Stimulated activated naive B cell treated with anti-CD40 and anti-IgM and Interleukin-4, amounts not matched to agents 10 μg/mL and 1 μg/mL and 100 μg/mL, for 72 hours (primary cell): ENCODE data around the gene RAB6A.
"Not testable (repeated sequence)": the region's sequence is repeated elsewhere in the genome, so short reads cannot be mapped to it uniquely, and the experiment has no call there.

Experiments
- ATAC-seq, 2 donors: fragments of 150-1000 bp; cut with Tn5 transposase; replicated peaks; 2 replicates each; pipeline ENCODE4 v1.10.0; 2021; ENCODE audit warnings: moderate library complexity in 1 of 2
- DNase-seq: peaks from one replicate; pipeline ENCODE4 v3.0.0; 2021
- H3K27ac Mint-ChIP-seq: one replicate; pipeline ENCODE4 v1.8.0; 2022; ENCODE audit warnings: mild to moderate bottlenecking, mixed read lengths
- H3K27me3 Mint-ChIP-seq, 2 donors: one replicate each; pipeline ENCODE4 v1.8.0; 2022; ENCODE audit warnings: mixed read lengths in 2 of 2
- H3K36me3 Mint-ChIP-seq, 2 donors: one replicate each; pipeline ENCODE4 v1.8.0; 2022; ENCODE audit warnings: mixed read lengths in 2 of 2, mild to moderate bottlenecking in 1 of 2
- H3K4me1 Mint-ChIP-seq, 2 donors: one replicate each; pipeline ENCODE4 v1.8.0; 2022; ENCODE audit warnings: mixed read lengths in 2 of 2, mild to moderate bottlenecking in 1 of 2
- H3K4me3 Mint-ChIP-seq, 2 donors: one replicate each; pipeline ENCODE4 v1.8.0; 2022; ENCODE audit warnings: mild to moderate bottlenecking in 2 of 2, mixed read lengths in 2 of 2, moderate library complexity in 1 of 2
- H3K9me3 Mint-ChIP-seq, 2 donors: one replicate each; pipeline ENCODE4 v1.8.0; 2022; ENCODE audit warnings: mixed read lengths in 2 of 2, mild to moderate bottlenecking in 1 of 2

RAB6A gene

DNA sequence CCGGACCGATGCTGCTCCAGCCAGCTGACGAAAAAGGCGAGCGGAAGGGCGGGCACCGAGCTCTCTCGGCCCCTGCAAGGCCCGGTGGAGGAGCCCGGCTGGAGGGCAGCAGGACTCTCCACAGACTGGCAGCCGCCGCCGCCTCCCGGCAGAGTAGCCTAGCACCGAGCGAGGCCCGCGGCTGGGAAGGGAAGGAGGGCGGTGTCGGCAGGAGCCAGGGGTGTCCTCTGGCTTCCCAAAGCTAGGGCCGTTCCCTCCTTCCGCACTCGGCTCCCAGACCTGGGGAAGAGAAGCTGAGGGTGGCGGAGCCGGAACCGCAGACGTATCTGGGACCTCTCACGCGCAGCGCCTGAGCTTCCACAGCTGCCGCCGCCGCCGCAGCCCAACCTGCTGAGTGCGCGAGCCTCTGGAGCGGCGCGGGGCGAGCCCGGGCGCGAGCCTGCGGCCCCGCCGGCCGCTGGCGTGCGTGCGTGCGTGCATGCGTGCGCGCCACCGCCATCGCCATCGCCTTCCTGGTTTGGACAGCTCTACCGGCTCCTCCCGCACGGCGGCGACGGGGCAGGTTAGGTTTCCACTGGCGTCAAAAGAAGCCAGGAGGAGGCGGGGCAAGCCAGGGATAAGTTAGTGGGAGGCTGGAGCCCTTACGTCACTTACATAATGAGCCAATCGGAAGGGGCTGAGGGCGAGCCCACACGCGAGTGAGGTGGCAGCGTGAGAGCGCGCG lies at the start of gene RAB6A:
Gene RAB6A (minus strand): TSS at position 396 of the 724 bp plus-strand sequence. CDS start 439 bp downstream, outside the sequence.
- peak; percentile 99 for DNase-seq
- Mint-ChIP-seq H3K27ac (peak within 1 kb of the TSS; percentile 95), H3K27me3 (no peaks in the 10 kb centered on the region), H3K36me3 (peaks cover 0 to 4% of the 10 kb centered on the region in 2 donors), H3K4me3 (peak within 1 kb of the TSS; percentile 92 to 97), H3K4me1 (peaks cover 10 to 37% of the 10 kb centered on the region in 2 donors), H3K9me3 (no peaks in the 10 kb centered on the region)
- peak; percentile 92 to 93 for ATAC-seq

- Mint-ChIP-seq H3K27me3 (no peaks in the 10 kb centered on the region), H3K4me3 (no peak overlapping the region), H3K4me1 (peaks cover 0 to 8% of the 10 kb centered on the region in 2 donors), H3K9me3 (no peaks in the 10 kb centered on the region), H3K36me3 (peaks cover 32 to 36% of the 10 kb centered on the region in 2 donors), H3K27ac (no peak overlapping the region)
- no peak for DNase-seq
- ATAC-seq, result no peak
Observed at GRCh38 chr11:73810637-73811036, 49.8 kb upstream of the RAB6A start.

DNA sequence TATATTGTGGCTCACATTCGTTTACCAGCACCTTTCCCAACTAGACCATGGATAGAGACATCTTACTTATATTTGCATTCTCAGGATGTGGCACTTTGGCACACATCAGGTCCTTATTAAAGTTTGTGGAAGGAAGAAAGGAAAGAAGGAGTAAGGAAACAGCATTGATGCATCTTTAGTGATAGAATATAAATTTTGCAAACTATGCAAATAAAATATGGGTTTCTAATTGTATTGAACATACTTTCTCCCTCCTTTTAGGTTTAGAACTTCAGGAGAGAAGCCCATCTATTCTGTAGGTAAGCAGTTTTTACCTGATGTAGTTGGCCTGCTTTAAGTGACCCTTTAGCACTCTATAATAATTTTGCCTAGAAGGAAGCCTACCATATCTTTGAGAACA lies 47.2 kb upstream of the RAB6A start:
- no peak overlapping the region for H3K4me3 Mint-ChIP-seq
- H3K27ac Mint-ChIP-seq, result no peak overlapping the region
- ATAC-seq (no peak), DNase-seq (no peak)
- H3K4me1 Mint-ChIP-seq, result peaks cover 3 to 15% of the 10 kb centered on the region in 2 donors
- H3K36me3 Mint-ChIP-seq, result peaks cover 32 to 40% of the 10 kb centered on the region in 2 donors
- H3K27me3 Mint-ChIP-seq, result no peaks in the 10 kb centered on the region
- no peaks in the 10 kb centered on the region for H3K9me3 Mint-ChIP-seq

DNA sequence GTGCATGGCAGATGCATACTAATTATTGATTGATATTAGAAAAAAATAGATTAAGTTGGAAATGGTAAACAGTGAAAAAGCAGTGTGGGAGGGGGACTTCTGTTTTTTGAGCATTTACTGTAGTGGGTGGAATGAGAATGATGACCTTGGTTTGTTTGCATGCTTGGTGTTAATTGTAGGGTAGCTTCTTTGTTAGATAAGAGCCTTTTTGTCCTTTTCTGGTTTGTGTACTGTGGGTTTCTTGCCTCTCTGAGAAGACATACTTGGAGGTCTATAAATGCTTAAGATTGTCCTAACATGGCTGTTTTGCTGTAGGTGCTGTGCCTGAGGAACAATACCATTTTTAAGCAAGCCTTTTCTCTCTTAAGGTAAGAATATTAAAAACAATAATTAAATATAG lies 43.8 kb upstream of the RAB6A start:
- DNase-seq (no peak), ATAC-seq (no peak)
- Mint-ChIP-seq H3K27me3 (no peaks in the 10 kb centered on the region), H3K9me3 (no peaks in the 10 kb centered on the region), H3K4me1 (peaks cover 5 to 7% of the 10 kb centered on the region in 2 donors), H3K4me3 (no peak overlapping the region), H3K36me3 (peaks cover 22 to 37% of the 10 kb centered on the region in 2 donors), H3K27ac (no peak overlapping the region)

DNA sequence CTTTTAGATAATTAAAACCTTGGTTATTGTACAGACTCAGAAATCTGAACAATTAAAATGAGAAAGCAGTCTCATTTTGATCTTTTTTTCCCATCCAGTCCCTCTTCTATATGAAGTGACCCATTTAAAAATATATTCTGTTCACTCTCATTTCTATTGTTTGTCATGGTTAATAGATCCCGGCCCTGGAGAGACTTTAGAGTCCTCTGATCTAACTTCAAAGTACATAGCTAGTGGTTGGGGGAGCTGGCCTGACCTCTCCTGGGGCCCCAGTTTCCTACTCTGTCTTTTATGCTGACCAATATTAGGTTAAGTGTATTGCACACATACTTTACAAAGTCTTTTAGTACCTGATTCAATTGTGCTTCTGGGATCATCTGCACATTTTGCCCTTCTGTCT lies 40.3 kb upstream of the RAB6A start:
- no peak overlapping the region for H3K27ac Mint-ChIP-seq
- H3K9me3 Mint-ChIP-seq, result no peaks in the 10 kb centered on the region
- no peak overlapping the region for H3K4me3 Mint-ChIP-seq
- H3K27me3 Mint-ChIP-seq, result no peaks in the 10 kb centered on the region
- peaks cover 6 to 7% of the 10 kb centered on the region in 2 donors for H3K4me1 Mint-ChIP-seq
- ATAC-seq (no peak), DNase-seq (no peak)
- peaks cover 11 to 26% of the 10 kb centered on the region in 2 donors for H3K36me3 Mint-ChIP-seq

GRCh38 chr11:73800276-73800806 lies 39.5 kb upstream of the RAB6A start:
- Mint-ChIP-seq H3K27me3 (no peaks in the 10 kb centered on the region), H3K4me1 (peaks cover 6 to 7% of the 10 kb centered on the region in 2 donors), H3K36me3 (peaks cover 10 to 23% of the 10 kb centered on the region in 2 donors), H3K27ac (no peak overlapping the region), H3K4me3 (no peak overlapping the region), H3K9me3 (no peaks in the 10 kb centered on the region)
- DNase-seq, result no peak
- no peak for ATAC-seq

DNA sequence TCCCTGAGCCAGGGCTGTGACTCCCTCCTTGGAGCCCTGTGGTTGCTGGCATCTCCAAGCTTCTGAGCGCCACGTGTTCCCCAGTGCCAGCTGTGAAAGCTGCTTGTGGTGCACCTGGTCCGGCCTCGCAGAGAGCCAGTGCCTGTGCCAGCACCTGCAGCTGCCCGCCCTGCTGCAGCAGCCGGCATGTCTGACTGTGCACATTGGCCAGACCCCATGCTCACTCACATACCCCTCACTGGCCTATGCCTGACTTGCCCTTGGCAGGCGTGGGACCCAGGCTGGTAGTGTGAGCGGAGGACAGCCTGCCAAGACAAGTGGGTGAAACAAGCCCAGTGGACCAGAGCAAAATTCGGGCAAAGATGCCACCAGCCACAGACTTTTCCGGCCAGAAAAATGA lies 36.6 kb upstream of the RAB6A start:
- peaks cover 0 to 6% of the 10 kb centered on the region in 2 donors for H3K4me1 Mint-ChIP-seq
- peaks cover 12 to 22% of the 10 kb centered on the region in 2 donors for H3K36me3 Mint-ChIP-seq
- H3K9me3 Mint-ChIP-seq, result no peaks in the 10 kb centered on the region
- peak overlapping the region; percentile 75 for H3K27ac Mint-ChIP-seq
- DNase-seq (no peak), ATAC-seq (no peak)
- H3K27me3 Mint-ChIP-seq, result no peaks in the 10 kb centered on the region
- H3K4me3 Mint-ChIP-seq, result no peak overlapping the region

- no peak overlapping the region for H3K27ac Mint-ChIP-seq
- peaks cover 0 to 8% of the 10 kb centered on the region in 2 donors for H3K4me1 Mint-ChIP-seq
- ATAC-seq (no peak), DNase-seq (no peak)
- no peaks in the 10 kb centered on the region for H3K27me3 Mint-ChIP-seq
- H3K9me3 Mint-ChIP-seq, result no peaks in the 10 kb centered on the region
- H3K36me3 Mint-ChIP-seq, result peaks cover 12 to 17% of the 10 kb centered on the region in 2 donors
- H3K4me3 Mint-ChIP-seq, result no peak overlapping the region
Observed at GRCh38 chr11:73795925-73796632, 35.2 kb upstream of the RAB6A start.

- H3K4me3 Mint-ChIP-seq, result no peak overlapping the region
- H3K4me1 Mint-ChIP-seq, result peaks cover 8 to 12% of the 10 kb centered on the region in 2 donors
- H3K36me3 Mint-ChIP-seq, result peaks cover 11% of the 10 kb centered on the region in 2 donors
- no peak overlapping the region for H3K27ac Mint-ChIP-seq
- DNase-seq, result no peak
- H3K27me3 Mint-ChIP-seq, result no peaks in the 10 kb centered on the region
- ATAC-seq, result no peak
- no peaks in the 10 kb centered on the region for H3K9me3 Mint-ChIP-seq
Observed at GRCh38 chr11:73792584-73792983, 31.7 kb upstream of the RAB6A start.

GRCh38 chr11:73789279-73789670 lies 28.4 kb upstream of the RAB6A start:
- Mint-ChIP-seq H3K4me1 (peaks cover 12 to 23% of the 10 kb centered on the region in 2 donors), H3K27me3 (peaks cover 0 to 3% of the 10 kb centered on the region in 2 donors), H3K36me3 (peaks cover 5 to 8% of the 10 kb centered on the region in 2 donors), H3K27ac (peak overlapping the region; percentile 9), H3K9me3 (no peaks in the 10 kb centered on the region), H3K4me3 (peak overlapping the region in 1 of 2 donors; percentile 46)
- no peak for ATAC-seq
- no peak for DNase-seq

GRCh38 chr11:73787643-73788558 lies 27.0 kb upstream of the RAB6A start, which contains the start of gene MRPL48:
TSS of gene MRPL48 (plus strand) at chr11:73787874. CDS start at chr11:73787972, 98 bp downstream.
- peak; percentile 82 for DNase-seq
- Mint-ChIP-seq H3K4me1 (peaks cover 9 to 23% of the 10 kb centered on the region in 2 donors), H3K27ac (peak within 1 kb of the TSS; percentile 99), H3K36me3 (peaks cover 2 to 3% of the 10 kb centered on the region in 2 donors), H3K9me3 (no peaks in the 10 kb centered on the region), H3K4me3 (peak within 1 kb of the TSS; percentile 99 to 100), H3K27me3 (peaks cover 0 to 3% of the 10 kb centered on the region in 2 donors)
- peak; percentile 97 to 99 for ATAC-seq

- Mint-ChIP-seq H3K27me3 (peaks cover 0 to 3% of the 10 kb centered on the region in 2 donors), H3K4me3 (peak overlapping the region; percentile 99 to 100), H3K36me3 (peaks cover 2 to 3% of the 10 kb centered on the region in 2 donors), H3K9me3 (no peaks in the 10 kb centered on the region), H3K4me1 (peaks cover 9 to 23% of the 10 kb centered on the region in 2 donors), H3K27ac (peak overlapping the region; percentile 99)
- ATAC-seq (no peak), DNase-seq (no peak)
Observed at GRCh38 chr11:73787051-73787642, 26.3 kb upstream of the RAB6A start.

- H3K27ac Mint-ChIP-seq, ATAC-seq, H3K4me3 Mint-ChIP-seq, DNase-seq, H3K36me3 Mint-ChIP-seq, H3K9me3 Mint-ChIP-seq: not testable (repeated sequence)
- H3K27me3 Mint-ChIP-seq, result peaks cover 6 to 13% of the 10 kb centered on the region in 2 donors
- peaks cover 6 to 23% of the 10 kb centered on the region in 2 donors for H3K4me1 Mint-ChIP-seq
Observed at GRCh38 chr11:73785467-73785866, 24.6 kb upstream of the RAB6A start.
